T-helper 17 cell (primary cell): Measurements from ENCODE around the gene BICD1. TPM values are rescaled to one million over a fixed set of nuclear protein-coding genes. Genes with fewer than 3 reads are reported as not detected.
"Not testable (repeated sequence)": the region's sequence is repeated elsewhere in the genome, so short reads cannot be mapped to it uniquely, and the experiment has no call there.

Source experiments
- ATAC-seq: fragments of 150-1000 bp; cut with Tn5 transposase; 2 replicates; pipeline ENCODE4 v1.10.0; 2021; ENCODE audit warnings: mild to moderate bottlenecking, moderate library complexity
- DNase-seq, 3 donors: peaks; one replicate each; pipeline versions ENCODE4 v3.0.0 to v3.0.0-alpha.2; 2020 to 2021
- H3K9me3 ChIP-seq: one replicate; pipeline ENCODE4 v1.7.0; 2013; ENCODE audit warnings: low read length, mild to moderate bottlenecking; ENCODE audit not compliant: control insufficient read depth, poor library complexity, severe bottlenecking
- H3K27ac Mint-ChIP-seq: one replicate; pipeline ENCODE4 v1.8.0; 2022; ENCODE audit warnings: mild to moderate bottlenecking, moderate library complexity, mixed read lengths
- H3K27me3 Mint-ChIP-seq: one replicate; pipeline ENCODE4 v1.8.0; 2022; ENCODE audit warnings: mixed read lengths
- H3K36me3 Mint-ChIP-seq: one replicate; pipeline ENCODE4 v1.8.0; 2022; ENCODE audit warnings: low read depth, mixed read lengths
- H3K4me1 Mint-ChIP-seq: one replicate; pipeline ENCODE4 v1.8.0; 2022; ENCODE audit warnings: mild to moderate bottlenecking, mixed read lengths
- H3K4me3 Mint-ChIP-seq: one replicate; pipeline ENCODE4 v1.8.0; 2022; ENCODE audit warnings: mild to moderate bottlenecking, moderate library complexity, mixed read lengths
- total RNA-seq, 4 donors: library from RNA in 2 of 4; stranded (reverse) in 2 of 4; gene quantifications; one replicate each; pipeline ENCODE4 v1.2.3 and lab custom pipeline; 2022 to 2026

Gene BICD1
- total RNA-seq, 2 donors from 2014 or later, result 10.5 to 15.8 TPM

DNA sequence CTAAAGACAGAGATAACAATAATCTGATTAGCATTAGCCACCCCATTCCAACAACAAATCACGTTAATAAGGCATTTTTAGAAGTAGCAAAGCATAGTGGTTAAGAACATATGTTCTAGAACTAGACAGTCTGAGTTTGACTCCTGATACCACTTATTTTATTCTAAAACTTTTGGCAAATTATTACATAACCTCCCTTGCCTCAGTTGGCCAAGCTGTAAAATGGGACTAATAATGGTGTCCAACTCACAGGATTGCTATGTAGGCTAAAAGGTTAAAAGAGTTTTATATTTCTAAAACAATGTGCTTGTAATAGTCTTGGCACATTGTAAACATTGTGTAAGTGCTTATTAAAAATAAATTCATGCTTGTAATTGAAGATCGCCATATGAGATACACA lies 168.0 kb downstream of the BICD1 start:
- H3K27ac Mint-ChIP-seq, result no peak overlapping the region
- H3K4me1 Mint-ChIP-seq, result peaks cover 10% of the 10 kb centered on the region
- no peaks in the 10 kb centered on the region for H3K9me3 ChIP-seq
- ATAC-seq (no peak), DNase-seq (no peak)
- H3K36me3 Mint-ChIP-seq, result peaks cover 3% of the 10 kb centered on the region
- no peak overlapping the region for H3K4me3 Mint-ChIP-seq
- no peaks in the 10 kb centered on the region for H3K27me3 Mint-ChIP-seq

DNA sequence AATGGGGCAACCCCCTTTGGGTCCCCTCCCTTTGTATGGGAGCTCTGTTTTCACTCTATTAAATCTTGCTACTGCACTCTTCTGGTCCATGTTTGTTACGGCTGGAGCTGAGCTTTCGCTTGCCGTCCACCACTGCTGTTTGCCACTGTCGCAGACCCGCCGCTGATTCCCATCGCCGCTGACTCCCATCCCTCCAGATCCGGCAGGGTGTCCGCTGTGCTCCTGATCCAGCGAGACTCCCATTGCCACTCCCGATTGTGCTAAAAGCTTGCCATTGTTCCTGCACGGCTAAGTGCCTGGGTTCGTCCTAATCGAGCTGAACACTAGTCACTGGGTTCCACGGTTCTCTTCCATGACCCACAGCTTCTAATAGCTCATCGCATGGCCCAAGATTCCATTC lies 168.9 kb downstream of the BICD1 start:
- peaks cover 10% of the 10 kb centered on the region for H3K4me1 Mint-ChIP-seq
- H3K27ac Mint-ChIP-seq, ATAC-seq, H3K36me3 Mint-ChIP-seq, H3K27me3 Mint-ChIP-seq, H3K9me3 ChIP-seq, DNase-seq, H3K4me3 Mint-ChIP-seq: not testable (repeated sequence)

DNA sequence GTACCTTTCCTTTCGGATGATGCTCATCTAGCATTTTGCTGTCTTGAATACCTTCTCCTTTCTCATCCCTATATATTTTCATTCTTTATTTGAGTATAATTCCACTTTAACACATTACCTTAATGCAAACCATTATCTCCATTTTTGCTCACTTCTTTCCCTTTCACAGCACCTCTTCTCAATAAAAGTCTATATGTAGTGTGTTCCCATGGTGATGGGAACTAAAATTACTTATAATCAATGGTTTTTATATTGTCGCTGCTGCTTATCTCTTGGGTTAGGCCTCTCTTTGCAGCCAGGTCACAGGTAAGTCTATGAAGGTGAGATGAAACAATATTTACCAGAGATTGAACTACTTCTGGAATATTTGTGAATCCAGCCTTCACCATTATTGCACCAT lies 171.1 kb downstream of the BICD1 start:
- Mint-ChIP-seq H3K27me3 (no peaks in the 10 kb centered on the region), H3K36me3 (peaks cover 3% of the 10 kb centered on the region), H3K4me3 (no peak overlapping the region), H3K27ac (no peak overlapping the region), H3K4me1 (peaks cover 5% of the 10 kb centered on the region)
- DNase-seq (no peak), ATAC-seq (no peak)
- H3K9me3 ChIP-seq, result no peaks in the 10 kb centered on the region

DNA sequence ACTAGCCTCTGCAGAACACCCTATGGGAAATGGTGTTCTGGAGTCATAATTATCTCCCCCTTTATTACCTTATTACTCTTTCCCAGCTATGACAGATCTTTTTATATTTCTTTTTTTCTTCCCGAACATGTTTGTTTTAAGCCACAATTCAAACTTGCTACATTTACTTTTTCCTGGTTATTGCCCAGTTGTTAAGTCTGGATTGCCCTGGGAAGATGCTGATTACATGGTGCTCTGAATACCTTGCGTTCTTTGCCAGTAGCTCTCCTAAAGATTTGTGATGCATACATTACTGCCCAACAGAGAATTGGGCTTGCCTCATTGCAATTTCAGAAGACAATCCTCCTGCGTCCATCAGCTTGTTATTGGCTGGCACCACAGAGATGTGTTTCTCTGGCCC lies 174.5 kb downstream of the BICD1 start:
- Mint-ChIP-seq H3K4me1 (no peaks in the 10 kb centered on the region), H3K4me3 (no peak overlapping the region), H3K27me3 (no peaks in the 10 kb centered on the region), H3K27ac (no peak overlapping the region), H3K36me3 (no peaks in the 10 kb centered on the region)
- H3K9me3 ChIP-seq, result no peaks in the 10 kb centered on the region
- DNase-seq (no peak), ATAC-seq (no peak)

DNA sequence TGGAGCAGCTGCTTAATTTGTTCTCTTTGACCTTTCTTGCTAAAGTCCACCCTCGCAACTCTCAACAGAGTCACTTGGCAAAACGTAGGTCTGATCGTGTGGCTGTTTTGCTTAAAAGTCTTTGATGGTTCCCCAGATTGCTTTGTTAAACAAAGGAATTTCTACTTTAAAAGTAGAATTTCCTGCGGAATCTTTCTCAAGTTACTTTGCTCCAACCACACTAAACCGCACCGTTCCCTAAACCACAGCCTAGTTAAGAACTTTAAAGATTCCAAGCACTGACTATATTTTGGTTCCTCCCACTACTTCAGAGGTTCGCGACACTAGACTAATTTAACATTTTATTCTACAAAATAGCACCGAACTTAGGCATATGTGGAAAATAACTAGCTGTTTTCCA lies 177.9 kb downstream of the BICD1 start:
- no peak overlapping the region for H3K27ac Mint-ChIP-seq
- DNase-seq (no peak), ATAC-seq (no peak)
- H3K36me3 Mint-ChIP-seq, result no peaks in the 10 kb centered on the region
- H3K9me3 ChIP-seq, result no peaks in the 10 kb centered on the region
- H3K4me1 Mint-ChIP-seq, result no peaks in the 10 kb centered on the region
- H3K4me3 Mint-ChIP-seq, result no peak overlapping the region
- H3K27me3 Mint-ChIP-seq, result no peaks in the 10 kb centered on the region

DNA sequence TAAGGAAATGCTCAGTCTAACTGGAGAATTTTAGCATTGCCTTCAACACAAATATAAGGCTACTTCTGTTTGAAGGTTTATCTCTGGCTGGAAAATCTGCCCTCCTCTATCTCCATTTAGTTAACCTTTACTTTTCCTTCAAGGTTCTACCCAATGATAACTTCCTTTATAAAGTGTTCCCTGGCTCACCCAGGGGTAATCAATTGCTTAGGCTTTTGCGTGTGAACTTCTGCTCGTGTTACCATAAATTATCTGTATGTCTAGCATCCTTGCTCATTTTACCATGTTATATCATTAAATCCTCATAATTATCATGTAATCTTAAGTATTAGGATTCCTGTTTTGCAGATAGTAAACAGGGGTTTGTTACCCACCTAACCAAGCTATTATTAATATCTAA lies 178.4 kb downstream of the BICD1 start:
- Mint-ChIP-seq H3K4me1 (no peaks in the 10 kb centered on the region), H3K4me3 (no peak overlapping the region), H3K27me3 (no peaks in the 10 kb centered on the region), H3K27ac (no peak overlapping the region), H3K36me3 (no peaks in the 10 kb centered on the region)
- DNase-seq, result no peak
- H3K9me3 ChIP-seq, result no peaks in the 10 kb centered on the region
- no peak for ATAC-seq

DNA sequence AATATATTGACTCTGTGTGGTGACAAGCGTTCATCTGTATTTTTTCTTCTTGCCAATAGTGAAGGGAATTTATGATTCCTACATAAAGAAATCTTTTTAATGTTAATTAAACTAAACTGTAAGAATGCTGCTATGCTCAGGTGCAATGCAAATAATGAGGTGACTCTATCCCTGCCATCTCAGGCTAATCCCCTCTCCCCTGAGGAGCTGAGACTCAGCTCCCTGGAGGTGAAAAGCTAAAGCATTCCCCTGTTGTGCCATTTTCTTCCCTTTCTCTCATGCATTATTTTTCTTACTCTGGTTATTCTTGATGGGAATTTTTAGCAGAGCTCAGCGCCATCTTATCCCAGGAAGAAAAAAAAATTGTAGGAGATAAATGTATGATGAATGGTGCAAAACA lies 178.8 kb downstream of the BICD1 start:
- no peak overlapping the region for H3K4me3 Mint-ChIP-seq
- no peak overlapping the region for H3K27ac Mint-ChIP-seq
- H3K4me1 Mint-ChIP-seq, result no peaks in the 10 kb centered on the region
- H3K27me3 Mint-ChIP-seq, result no peaks in the 10 kb centered on the region
- DNase-seq (no peak), ATAC-seq (no peak)
- no peaks in the 10 kb centered on the region for H3K9me3 ChIP-seq
- H3K36me3 Mint-ChIP-seq, result no peaks in the 10 kb centered on the region

DNA sequence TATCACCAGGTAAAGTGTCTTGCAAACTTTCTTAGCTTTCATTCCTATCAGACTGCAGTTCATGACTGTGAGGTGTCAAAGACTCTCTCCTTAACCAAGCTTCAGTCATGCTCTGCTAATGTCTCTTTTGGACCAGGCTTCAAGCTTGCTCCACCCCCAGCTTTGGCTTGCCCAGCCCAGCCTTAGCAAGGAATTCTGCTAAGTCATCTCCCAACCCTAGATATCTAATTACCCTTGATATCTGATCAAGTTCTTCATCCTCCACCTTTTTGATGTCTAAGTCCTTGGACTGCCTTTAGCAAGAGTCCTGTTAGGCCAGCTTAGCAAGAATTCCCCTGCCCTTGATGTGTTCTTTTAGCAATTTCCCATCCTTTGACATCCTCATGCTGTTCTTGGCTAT lies 183.8 kb downstream of the BICD1 start:
- no peak for ATAC-seq
- no peaks in the 10 kb centered on the region for H3K9me3 ChIP-seq
- no peak overlapping the region for H3K4me3 Mint-ChIP-seq
- no peak for DNase-seq
- H3K4me1 Mint-ChIP-seq, result peaks cover 5% of the 10 kb centered on the region
- no peak overlapping the region for H3K27ac Mint-ChIP-seq
- no peaks in the 10 kb centered on the region for H3K27me3 Mint-ChIP-seq
- no peaks in the 10 kb centered on the region for H3K36me3 Mint-ChIP-seq

DNA sequence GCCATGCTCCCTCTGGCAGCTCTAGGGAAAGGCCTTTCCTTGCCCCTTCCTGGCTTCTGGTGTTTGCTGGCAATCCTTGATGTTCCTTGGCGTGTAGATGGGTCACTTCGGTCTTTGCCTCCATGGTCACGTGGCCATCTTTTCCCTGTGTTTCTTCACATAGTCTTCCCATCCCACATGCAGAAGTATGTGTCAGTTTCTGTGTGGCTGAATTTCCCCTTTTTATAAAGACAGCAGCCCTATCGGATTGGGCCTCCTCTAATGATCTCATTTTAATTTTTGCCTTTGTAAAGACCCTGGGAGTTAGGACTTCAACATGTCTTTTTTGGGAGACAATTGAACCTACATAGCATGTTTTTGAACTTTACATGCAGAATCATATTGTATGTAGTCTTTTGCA lies 185.5 kb downstream of the BICD1 start:
- DNase-seq (no peak), ATAC-seq (no peak)
- H3K9me3 ChIP-seq, result no peaks in the 10 kb centered on the region
- Mint-ChIP-seq H3K27me3 (no peaks in the 10 kb centered on the region), H3K4me1 (peaks cover 5% of the 10 kb centered on the region), H3K27ac (no peak overlapping the region), H3K36me3 (no peaks in the 10 kb centered on the region), H3K4me3 (no peak overlapping the region)

DNA sequence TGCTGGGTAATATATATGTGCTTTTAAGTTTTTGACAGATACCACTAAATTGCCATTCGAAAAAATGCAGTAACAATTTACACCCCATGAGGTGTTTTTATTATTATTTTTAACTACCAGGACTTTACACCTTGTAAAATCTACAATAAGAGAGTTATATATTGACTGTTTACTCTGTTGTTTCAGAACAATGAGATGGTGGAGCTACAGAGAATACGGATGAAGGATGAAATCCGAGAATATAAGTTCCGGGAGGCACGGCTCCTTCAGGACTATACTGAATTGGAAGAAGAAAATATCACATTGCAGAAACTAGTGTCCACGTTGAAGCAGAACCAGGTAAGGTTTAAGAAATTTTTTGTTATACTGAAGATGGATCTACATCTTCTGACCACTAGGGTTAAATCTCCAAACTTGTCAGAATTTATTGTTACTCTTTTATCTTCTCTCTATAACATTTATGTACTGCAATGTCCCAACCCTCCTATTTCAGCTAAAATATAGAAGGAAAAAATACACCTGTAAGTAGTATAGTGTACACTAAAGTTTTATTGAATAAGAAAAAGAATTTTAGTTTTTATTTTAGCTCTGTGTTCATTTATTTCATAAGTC lies 187.3 kb downstream of the BICD1 start:
- H3K4me3 Mint-ChIP-seq, result no peak overlapping the region
- DNase-seq, result no peak
- no peak overlapping the region for H3K27ac Mint-ChIP-seq
- no peaks in the 10 kb centered on the region for H3K36me3 Mint-ChIP-seq
- no peaks in the 10 kb centered on the region for H3K27me3 Mint-ChIP-seq
- no peak for ATAC-seq
- H3K4me1 Mint-ChIP-seq, result peaks cover 5% of the 10 kb centered on the region
- no peaks in the 10 kb centered on the region for H3K9me3 ChIP-seq

DNA sequence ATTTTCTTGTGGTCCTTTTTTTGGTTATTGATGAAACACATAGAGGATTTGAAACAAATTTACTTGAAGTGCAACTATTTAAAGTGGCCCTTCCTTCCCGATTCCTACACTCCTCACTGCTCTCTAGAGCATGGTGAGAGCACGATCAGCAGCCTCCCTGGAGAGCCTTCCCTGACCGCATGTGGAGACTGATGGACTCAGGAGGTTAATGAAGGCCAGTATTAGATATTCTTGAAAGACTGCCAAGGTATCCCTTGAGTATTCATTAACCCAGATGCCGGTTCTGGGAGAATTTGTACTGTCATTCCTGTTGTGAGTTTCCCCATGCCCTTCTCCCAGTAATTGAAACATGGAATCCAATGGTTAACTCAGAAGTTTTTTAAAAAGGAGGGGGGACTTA lies 189.9 kb downstream of the BICD1 start:
- Mint-ChIP-seq H3K4me3 (no peak overlapping the region), H3K4me1 (peaks cover 3% of the 10 kb centered on the region), H3K36me3 (no peaks in the 10 kb centered on the region), H3K27ac (no peak overlapping the region), H3K27me3 (no peaks in the 10 kb centered on the region)
- ATAC-seq (no peak), DNase-seq (no peak)
- no peaks in the 10 kb centered on the region for H3K9me3 ChIP-seq

DNA sequence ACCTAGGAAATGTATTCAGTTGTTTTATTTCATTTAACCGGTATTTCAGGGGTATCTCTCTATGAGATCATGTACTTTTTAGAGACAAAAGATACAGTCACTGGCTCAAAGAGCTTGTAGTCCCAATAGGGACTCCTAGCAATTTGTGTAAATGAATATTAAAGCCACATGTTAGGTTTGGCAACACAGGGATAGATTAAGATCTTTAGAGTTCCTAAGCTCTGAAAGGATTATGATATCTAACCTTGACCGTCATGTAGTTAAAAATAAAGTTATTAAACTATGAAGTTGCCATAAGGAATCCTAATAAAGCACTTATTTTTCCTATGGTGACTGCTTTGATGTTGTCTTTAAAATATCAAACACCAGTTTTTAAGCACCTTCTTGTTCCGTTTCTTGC lies 192.3 kb downstream of the BICD1 start:
- Mint-ChIP-seq H3K4me1 (peaks cover 3% of the 10 kb centered on the region), H3K36me3 (no peaks in the 10 kb centered on the region), H3K27me3 (no peaks in the 10 kb centered on the region), H3K4me3 (no peak overlapping the region), H3K27ac (no peak overlapping the region)
- no peaks in the 10 kb centered on the region for H3K9me3 ChIP-seq
- ATAC-seq (no peak), DNase-seq (no peak)

DNA sequence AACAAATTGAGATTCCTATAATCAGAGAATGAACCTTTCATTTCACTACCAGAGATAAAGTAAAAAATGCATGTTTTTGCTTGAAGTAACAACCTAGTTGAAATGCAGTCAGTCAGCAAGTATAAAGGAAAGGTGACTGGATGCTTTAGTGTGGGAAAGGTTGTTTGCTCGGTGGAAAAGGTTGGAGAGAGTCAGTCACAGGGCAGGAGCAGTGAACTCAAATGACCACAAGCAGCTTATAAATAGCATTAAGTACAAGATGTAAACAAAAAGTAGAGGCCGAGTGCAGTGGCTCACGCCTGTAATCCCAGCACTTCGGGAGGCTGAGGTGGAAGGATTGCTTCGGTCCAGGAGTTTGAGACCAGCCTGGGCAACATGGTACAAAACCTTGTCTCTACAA lies 194.6 kb downstream of the BICD1 start:
- DNase-seq (no peak), ATAC-seq (no peak)
- H3K27me3 Mint-ChIP-seq, result no peaks in the 10 kb centered on the region
- H3K4me3 Mint-ChIP-seq, result no peak overlapping the region
- H3K9me3 ChIP-seq, result no peaks in the 10 kb centered on the region
- H3K27ac Mint-ChIP-seq, result peak overlapping the region; percentile 29
- no peaks in the 10 kb centered on the region for H3K36me3 Mint-ChIP-seq
- peaks cover 3% of the 10 kb centered on the region for H3K4me1 Mint-ChIP-seq

DNA sequence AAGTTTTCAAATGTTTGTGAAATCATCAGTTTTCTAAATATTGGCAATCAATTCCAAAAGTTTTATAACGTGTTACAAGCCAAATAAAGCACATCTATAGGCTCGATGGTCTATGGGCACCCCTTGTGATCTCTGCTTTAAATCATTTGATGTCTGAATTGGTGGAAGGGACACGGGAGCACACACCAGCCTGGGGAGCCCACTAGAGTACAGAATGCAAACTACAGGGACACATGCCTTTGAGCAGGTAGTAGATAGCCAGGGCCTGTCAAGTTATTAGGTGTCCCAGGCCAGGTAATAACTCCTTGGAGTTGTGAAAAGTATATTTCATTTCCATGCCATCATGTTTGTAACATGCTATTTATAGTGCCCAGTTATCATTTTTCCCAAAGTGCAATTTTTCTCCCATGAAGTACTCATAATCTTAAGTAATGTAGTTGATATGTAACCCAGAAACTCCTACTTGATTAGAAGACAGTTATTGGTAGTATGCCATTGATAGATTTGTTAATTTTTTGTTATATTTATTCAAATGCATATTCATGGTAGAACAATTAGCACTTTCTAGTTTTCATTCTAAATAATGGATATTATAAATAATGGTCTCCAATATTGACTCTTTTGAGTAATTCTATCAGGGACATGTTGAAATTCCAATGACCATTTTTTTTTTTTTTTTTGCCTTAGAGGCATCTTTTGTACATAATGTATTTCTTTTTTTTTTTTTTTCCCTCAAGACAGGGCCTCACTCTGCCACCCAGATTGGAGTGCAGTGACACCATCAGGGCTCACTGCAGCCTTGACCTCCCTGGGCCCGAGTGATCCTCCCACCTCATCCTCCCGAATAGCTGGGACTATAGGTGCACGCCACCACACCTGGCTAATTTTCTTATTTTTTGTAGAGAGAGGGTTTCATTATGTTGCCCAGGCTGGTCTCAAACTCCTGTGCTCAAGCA lies 195.8 kb downstream of the BICD1 start:
- DNase-seq (no peak), ATAC-seq (peak; percentile 74)
- Mint-ChIP-seq H3K27ac (no peak overlapping the region), H3K36me3 (no peaks in the 10 kb centered on the region), H3K27me3 (no peaks in the 10 kb centered on the region), H3K4me1 (peaks cover 3% of the 10 kb centered on the region), H3K4me3 (no peak overlapping the region)
- H3K9me3 ChIP-seq, result no peaks in the 10 kb centered on the region
